Parathyroid adenoma (tissue), 2 donors: ENCODE measurements around the gene MAML2.

ENCODE experiments used
- H2AFZ ChIP-seq: fragments of 300-600 bp; sonication (generic); one replicate; pipeline ENCODE4 v1.7.0; 2017; ENCODE audit warnings: antibody characterized with exemption, mild to moderate bottlenecking
- H3K27ac ChIP-seq: fragments of 300-600 bp; sonication (generic); one replicate; pipeline ENCODE4 v1.7.0; 2017
- H3K27me3 ChIP-seq: fragments of 300-600 bp; sonication (generic); one replicate; pipeline ENCODE4 v1.7.0; 2017; ENCODE audit warnings: low read length; ENCODE audit not compliant: control insufficient read depth, insufficient read depth
- H3K36me3 ChIP-seq: fragments of 300-600 bp; sonication (generic); one replicate; pipeline ENCODE4 v1.7.0; 2017; ENCODE audit warnings: low read length; ENCODE audit not compliant: control insufficient read depth, insufficient read depth
- H3K4me1 ChIP-seq: fragments of 300-600 bp; sonication (generic); one replicate; pipeline ENCODE4 v1.7.0; 2017; ENCODE audit warnings: control low read depth
- H3K4me2 ChIP-seq: fragments of 300-600 bp; sonication (generic); one replicate; pipeline ENCODE4 v1.7.0; 2017; ENCODE audit warnings: low read length
- H3K4me3 ChIP-seq: fragments of 300-600 bp; sonication (generic); one replicate; pipeline ENCODE4 v1.7.0; 2017; ENCODE audit warnings: low read depth, low read length
- H3K79me2 ChIP-seq: fragments of 300-600 bp; sonication (generic); one replicate; pipeline ENCODE4 v1.7.0; 2017; ENCODE audit warnings: control low read depth
- H3K9ac ChIP-seq: fragments of 300-600 bp; sonication (generic); one replicate; pipeline ENCODE4 v1.7.0; 2017; ENCODE audit warnings: mild to moderate bottlenecking
- H3K9me3 ChIP-seq: fragments of 300-600 bp; sonication (generic); one replicate; pipeline ENCODE4 v1.7.0; 2017; ENCODE audit warnings: low read length; ENCODE audit not compliant: control insufficient read depth
- TF ChIP-seq, protein P1 (sequence below): fragments of 300-600 bp; sonication (generic); IDR thresholded peaks from one replicate; pipeline ENCODE4 v1.7.0; 2017; ENCODE audit warnings: antibody characterized with exemption, mild to moderate bottlenecking
- donor health status: primary hyperparathyroidism.

MAML2 gene

DNA sequence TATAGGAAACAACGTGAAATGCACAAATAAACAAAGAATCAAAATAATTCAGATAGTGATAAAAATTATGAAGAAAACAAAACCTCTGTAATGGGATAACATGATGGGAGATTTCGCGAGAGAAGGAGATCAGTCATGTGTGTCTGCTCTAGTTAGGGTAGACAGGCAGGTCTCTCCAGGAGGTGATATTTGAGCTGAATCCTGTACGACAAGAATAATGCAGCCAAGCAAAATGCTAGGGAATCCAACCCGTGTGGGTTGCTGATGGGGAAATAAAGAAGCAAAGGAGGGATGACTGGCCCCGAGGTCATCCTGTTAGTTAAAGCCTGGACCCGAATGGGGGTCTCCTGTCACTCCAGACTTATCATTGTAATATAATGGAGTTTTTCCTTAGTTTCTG is 16.0 kb downstream of the MAML2 start:
- Histone ChIP-seq H3K79me2 (peaks cover 7% of the 10 kb centered on the region), H3K36me3 (no peaks in the 10 kb centered on the region), H3K27me3 (no peaks in the 10 kb centered on the region), H3K4me1 (peaks cover 2% of the 10 kb centered on the region), H3K9me3 (no peaks in the 10 kb centered on the region), H3K4me2 (no peak overlapping the region), H2AFZ (no peak overlapping the region), H3K27ac (no peak overlapping the region), H3K9ac (no peak overlapping the region), H3K4me3 (no peak overlapping the region)
- TF ChIP-seq, protein P1, sequence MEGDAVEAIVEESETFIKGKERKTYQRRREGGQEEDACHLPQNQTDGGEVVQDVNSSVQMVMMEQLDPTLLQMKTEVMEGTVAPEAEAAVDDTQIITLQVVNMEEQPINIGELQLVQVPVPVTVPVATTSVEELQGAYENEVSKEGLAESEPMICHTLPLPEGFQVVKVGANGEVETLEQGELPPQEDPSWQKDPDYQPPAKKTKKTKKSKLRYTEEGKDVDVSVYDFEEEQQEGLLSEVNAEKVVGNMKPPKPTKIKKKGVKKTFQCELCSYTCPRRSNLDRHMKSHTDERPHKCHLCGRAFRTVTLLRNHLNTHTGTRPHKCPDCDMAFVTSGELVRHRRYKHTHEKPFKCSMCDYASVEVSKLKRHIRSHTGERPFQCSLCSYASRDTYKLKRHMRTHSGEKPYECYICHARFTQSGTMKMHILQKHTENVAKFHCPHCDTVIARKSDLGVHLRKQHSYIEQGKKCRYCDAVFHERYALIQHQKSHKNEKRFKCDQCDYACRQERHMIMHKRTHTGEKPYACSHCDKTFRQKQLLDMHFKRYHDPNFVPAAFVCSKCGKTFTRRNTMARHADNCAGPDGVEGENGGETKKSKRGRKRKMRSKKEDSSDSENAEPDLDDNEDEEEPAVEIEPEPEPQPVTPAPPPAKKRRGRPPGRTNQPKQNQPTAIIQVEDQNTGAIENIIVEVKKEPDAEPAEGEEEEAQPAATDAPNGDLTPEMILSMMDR = no peak

DNA sequence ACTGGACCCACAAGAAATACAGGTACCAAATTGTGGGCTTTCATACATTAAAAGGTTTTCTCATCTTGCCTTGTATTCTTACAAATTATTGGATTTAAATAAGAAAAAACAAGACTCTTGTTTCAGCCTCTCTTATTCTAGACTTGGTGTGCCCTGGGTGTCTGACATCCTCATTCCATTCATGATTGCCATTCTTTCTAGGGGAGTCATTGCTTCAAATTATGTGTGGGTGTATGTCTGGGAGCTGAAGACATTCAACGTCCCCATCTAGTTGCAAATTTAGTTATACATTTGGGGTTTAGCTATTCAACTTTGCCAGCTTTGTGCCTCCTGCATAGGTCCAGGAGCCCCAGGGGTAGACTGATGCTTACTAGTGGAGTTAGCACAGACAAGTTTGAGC is 18.1 kb downstream of the MAML2 start:
- Histone ChIP-seq H3K4me1 (no peaks in the 10 kb centered on the region), H3K27ac (no peak overlapping the region)

DNA sequence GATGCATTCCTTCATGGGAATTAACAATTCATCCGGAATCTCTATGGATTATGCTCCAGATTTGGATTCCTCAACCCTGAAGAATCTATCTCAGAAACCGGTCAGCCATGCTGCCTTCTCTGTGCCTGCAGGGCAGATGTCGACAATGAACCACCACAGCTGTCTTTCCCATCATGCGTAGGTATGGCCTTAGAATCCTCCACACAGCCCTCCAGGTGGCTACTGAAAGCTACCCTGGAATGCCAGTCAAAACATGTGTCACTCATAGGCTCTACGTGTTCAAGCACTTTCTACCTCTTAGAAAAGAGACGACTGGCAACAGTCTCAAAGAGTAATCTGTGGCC is 19.4 kb downstream of the MAML2 start:
- Histone ChIP-seq H3K4me1 (peaks cover 4% of the 10 kb centered on the region), H3K9me3 (no peaks in the 10 kb centered on the region), H3K27me3 (no peaks in the 10 kb centered on the region), H3K4me3 (no peak overlapping the region), H3K27ac (no peak overlapping the region), H3K4me2 (no peak overlapping the region), H3K79me2 (peaks cover 2% of the 10 kb centered on the region), H2AFZ (no peak overlapping the region), H3K9ac (no peak overlapping the region), H3K36me3 (no peaks in the 10 kb centered on the region)
- TF ChIP-seq, protein P1 = no peak

More for the DNA sequence above, 18.1 kb downstream of the MAML2 start:
- Histone ChIP-seq H3K9ac (no peak overlapping the region), H3K27me3 (no peaks in the 10 kb centered on the region), H3K4me3 (no peak overlapping the region), H2AFZ (no peak overlapping the region), H3K36me3 (no peaks in the 10 kb centered on the region), H3K79me2 (peaks cover 4% of the 10 kb centered on the region), H3K9me3 (no peaks in the 10 kb centered on the region), H3K4me2 (no peak overlapping the region)
- TF ChIP-seq, protein P1 = no peak

DNA sequence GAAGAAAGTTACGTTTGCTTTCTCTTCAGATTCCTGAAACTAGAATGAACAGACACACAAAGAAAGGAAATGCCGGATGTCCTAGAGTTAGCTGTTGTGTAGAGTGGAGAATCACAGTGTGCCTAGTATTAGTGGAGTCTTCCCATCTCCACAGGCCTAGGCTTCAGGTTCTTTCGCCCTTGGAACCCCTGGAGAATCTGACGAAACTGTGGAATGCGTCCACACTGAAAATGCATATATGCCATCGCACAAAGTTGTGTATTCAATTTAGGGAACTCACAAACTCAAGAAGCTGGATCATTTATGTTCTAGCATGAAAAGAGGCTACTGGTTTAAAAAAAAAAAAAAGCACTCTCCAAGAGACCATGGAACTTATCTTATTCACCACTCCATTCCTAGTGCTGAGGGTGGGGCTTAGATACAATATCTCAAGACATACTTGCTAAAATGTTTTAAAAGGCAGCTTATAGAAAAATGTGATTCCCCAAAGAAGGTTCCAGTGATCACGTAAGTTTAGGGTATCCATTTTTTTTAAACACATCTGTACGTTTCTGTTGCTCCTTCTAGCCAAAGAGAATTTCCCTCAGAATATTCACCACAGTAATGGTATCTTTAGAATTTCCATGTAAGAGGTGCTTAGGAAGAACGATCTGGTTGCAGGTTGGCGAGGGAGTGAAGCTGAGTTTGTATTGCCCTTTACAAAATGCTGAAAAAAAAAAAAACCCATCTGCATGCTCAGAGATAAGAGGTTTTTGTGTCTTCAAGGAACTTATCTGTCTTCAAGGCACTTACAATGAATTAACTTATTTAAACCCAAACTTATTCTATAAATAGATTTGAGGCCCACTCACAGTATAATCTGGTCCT is 20.0 kb downstream of the MAML2 start:
- peaks cover 2% of the 10 kb centered on the region for H3K79me2 ChIP-seq
- no peak overlapping the region for H3K27ac ChIP-seq
- no peaks in the 10 kb centered on the region for H3K9me3 ChIP-seq
- TF ChIP-seq, protein P1 = no peak
- no peaks in the 10 kb centered on the region for H3K27me3 ChIP-seq
- H3K36me3 ChIP-seq = no peaks in the 10 kb centered on the region
- H2AFZ ChIP-seq = no peak overlapping the region
- H3K4me3 ChIP-seq = no peak overlapping the region
- no peak overlapping the region for H3K9ac ChIP-seq
- no peak overlapping the region for H3K4me2 ChIP-seq
- peaks cover 10% of the 10 kb centered on the region for H3K4me1 ChIP-seq

DNA sequence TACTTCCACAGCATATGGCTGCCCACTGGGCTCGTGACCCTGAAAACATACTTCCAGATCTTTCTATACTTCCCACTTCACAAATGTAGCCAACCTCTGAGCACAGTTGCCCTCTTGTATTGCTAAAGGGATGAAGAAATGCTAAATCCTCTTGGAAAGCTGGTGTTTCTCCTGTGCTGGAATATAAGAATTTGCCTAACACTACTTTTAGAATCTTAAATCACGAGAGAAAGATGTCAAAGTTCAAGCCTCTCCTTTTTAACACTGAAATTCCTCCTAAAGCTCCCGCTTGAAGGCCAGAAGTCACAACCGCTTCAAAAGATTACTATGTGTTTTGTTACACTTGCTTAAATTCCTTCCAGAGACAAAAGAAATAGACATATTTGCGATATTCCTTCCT is 21.9 kb downstream of the MAML2 start:
- Histone ChIP-seq H3K27ac (no peak overlapping the region), H3K27me3 (no peaks in the 10 kb centered on the region), H3K36me3 (no peaks in the 10 kb centered on the region), H3K9ac (no peak overlapping the region), H3K79me2 (peaks cover 5% of the 10 kb centered on the region), H3K4me3 (no peak overlapping the region), H3K4me2 (no peak overlapping the region), H3K9me3 (no peaks in the 10 kb centered on the region), H3K4me1 (peaks cover 19% of the 10 kb centered on the region), H2AFZ (no peak overlapping the region)
- TF ChIP-seq, protein P1 = no peak
